NCI-H1417 treated with DMSO at 0.1 percent for 48 hours (cell line): Measurements from ENCODE around the gene P4HB.

ENCODE experiments used
- DNase-seq: peaks from one replicate; lab custom pipeline; 2025; lab: John Stamatoyannopoulos, UW

The P4HB gene

DNA sequence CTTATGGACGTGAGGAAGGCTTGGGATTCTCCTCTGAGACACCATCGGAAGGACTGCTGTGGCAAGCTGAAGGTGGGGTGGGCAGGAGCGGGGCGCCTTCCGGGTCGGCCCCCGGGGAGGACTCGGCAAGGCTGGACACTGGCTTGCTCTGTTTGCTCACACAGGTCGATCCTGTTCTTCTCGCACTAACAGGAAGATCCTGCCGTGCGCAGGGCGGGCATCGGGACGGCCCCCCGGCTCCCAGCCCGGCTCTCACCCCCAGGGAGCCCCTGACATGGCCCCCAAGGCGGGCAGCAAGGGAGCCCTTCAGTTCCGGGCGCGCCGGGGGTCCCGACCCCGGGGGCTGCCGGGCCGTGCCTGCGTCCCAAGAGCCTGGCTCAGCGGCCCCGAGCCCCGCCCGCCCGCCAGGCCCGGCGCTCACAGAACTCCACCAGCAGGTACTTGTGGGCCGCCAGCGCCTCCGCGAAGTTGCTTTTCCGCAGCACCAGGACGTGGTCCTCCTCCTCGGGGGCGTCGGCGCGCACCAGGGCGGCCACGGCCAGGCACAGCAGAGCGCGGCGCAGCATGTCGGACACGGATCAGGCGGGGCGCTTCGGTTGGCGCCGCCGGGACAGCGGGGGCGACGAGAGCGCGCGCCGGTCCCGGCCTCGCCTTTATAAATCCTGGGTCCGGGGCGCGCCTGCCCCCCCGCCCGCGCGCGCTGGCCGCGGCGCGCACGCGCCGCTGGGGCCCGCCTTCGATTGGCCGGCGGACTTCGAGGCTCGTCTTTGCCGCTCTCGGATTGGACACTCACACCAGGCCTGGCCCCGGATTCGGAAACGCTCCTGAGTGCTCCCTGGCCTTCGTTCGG is at the start of gene P4HB:
Gene P4HB (minus strand): TSS at position 630 of the 850 bp plus-strand sequence. CDS start 64 bp downstream, at position 566.
- no peak for DNase-seq

DNA sequence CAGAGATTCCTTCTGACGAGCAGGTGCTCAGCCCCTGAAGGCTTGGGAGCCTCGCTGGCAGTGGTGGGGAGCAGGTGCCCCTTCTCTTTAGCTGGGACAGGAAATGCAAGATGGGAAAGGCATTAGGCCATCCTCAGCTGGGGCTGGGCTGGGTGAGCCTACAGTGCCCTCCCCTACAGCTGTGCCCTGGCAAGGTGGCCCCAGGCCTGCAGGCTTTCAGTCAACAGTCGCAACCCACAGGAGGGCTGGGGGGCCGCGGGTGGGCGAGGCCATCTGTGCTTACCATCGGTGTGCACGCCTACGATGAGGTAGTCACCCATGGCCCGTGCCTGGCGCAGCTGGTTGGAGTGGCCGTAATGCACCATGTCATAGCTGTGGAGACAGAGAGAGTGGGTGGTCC is 48.9 kb upstream of the P4HB start:
- DNase-seq: no peak

DNA sequence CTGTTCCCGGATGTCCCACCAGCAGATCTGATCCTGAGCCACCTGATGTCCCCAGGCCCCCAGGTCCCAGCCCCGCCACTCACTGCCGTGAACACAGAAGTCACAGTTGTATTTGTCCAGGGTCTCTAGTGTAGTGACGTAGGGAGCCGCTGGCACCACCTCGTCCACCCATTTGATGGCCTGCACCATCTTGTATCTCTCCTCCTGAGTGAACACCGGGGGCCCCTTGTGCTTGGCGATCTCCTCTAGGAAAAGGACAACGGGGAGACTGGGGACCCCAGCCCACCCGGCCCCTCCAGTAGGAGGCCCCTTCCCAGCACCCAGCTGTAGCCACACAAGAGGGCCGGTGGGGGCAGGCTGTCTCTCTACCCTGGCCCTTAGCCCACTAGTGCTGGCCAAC is 48.5 kb upstream of the P4HB start:
- DNase-seq: no peak

DNA sequence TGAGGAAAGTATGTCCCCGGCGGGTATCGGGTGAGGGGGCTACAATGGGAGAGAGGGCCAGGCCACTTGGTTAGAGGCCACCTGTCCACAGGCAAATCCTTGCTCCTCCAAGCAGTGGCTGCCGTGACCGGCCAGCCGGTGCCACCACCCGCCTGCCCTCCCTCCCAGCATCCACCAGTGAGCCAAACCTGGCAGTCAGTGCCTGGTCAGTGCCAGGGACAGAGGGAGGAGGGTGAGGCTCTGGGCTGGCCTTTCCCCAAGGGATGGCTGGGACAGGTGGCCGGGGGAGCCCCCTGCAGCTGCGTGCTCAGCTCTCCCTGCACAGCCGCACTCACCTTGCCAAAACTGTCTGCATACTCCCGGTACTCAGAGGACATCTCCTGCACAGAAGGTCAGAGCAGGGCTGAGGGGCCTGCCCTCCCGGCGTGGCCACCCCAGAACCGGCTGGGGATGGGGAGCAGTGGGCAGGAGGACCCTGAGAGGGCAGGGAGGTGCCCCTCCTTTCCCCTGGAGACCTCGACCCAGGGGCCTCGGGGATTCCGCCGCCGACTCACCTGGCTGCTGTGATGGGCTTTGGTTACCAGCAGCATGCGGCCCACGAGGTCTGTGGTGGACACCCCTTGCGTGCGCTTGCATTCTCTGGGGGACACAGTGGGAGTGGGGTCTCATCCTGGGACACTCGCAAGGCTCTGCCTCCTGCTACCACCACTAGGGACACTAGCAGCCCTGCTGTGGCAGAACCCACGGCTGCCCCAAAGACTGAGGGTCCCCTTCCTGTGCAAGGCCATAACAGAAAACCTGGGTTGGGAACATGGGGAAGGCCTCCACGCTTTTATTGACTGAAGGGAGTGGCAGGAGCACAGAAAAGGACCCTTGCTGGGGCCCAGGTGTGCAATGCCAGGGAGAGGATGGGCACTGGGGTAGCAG is 47.1 kb upstream of the P4HB start:
- DNase-seq: no peak

DNA sequence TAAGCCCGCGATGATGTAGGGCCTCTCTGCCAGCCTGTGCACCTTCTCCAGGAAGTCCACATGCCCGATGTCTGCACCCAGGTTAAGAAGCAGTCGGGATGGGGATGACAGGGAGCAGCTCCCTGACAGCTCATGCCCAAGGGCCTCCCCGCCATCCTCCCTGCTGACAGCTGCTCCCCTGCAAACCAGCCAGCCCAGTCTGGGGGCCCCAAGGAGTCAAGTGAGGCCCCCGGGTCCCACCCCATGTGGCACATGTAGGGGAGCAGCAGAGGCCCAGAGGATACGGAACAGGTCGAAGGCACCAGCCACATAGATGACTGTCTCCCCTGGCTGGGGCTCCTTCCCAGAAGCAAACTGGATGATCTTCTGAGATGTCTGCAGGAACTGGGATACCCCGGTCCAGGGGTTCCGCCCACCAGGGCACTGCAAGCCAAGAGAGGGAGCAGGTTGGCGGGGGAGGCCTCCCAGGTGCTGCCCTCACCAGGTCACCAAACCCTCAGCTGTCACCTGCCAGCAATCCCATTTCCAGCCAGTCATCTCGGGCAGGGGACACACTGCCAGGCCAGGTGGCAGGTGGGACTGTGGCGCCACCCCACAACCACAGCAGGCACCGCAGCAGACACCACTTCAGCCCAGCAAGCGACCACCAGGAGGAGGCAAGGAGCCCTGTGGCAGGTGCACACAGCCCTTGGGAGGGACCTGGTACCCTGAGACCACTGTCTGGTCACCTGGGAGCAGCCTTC is 46.3 kb upstream of the P4HB start:
- DNase-seq: no peak

DNA sequence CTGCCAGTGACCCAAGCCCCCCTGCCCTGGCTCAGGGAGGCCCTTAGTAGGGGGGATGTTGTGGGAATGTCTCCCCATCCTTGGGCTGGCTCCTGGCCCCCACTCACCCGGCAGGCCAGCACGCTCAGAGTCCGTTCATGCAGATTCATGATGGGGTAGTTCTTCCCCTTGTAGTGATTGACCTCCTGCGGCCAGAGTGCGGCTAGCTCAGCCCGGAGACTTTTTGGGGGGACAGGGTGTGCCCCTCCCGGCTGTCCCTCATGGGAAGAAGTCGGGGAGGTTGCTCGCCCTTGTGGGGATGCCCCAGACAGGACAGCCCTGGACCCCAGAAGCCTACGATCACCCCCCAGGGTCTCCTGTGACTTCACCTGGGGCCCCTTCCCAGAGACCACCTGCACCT is 45.7 kb upstream of the P4HB start:
- no peak for DNase-seq

DNA sequence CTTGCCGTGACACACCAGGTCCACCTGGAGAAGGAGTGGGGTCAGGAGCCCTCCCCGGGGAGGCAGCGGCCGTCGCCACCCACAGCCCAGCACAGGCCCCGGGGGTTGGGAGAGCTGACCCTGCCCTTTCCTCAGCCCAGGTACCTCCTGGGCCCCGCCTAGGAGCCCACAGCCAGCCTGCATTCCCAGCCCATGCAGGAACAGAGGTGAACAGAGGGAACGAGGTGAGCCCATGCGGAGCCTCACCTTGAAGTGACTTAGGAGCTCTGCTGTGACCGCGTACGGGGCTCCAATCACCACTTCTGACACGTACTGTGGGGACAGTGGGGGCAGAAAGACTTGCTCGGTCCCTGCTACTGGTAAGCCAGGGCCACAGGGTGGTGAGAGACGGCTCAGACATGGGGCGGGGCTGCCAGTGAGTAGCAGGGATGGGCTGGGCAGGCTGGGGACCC is 45.1 kb upstream of the P4HB start:
- DNase-seq: no peak

DNA sequence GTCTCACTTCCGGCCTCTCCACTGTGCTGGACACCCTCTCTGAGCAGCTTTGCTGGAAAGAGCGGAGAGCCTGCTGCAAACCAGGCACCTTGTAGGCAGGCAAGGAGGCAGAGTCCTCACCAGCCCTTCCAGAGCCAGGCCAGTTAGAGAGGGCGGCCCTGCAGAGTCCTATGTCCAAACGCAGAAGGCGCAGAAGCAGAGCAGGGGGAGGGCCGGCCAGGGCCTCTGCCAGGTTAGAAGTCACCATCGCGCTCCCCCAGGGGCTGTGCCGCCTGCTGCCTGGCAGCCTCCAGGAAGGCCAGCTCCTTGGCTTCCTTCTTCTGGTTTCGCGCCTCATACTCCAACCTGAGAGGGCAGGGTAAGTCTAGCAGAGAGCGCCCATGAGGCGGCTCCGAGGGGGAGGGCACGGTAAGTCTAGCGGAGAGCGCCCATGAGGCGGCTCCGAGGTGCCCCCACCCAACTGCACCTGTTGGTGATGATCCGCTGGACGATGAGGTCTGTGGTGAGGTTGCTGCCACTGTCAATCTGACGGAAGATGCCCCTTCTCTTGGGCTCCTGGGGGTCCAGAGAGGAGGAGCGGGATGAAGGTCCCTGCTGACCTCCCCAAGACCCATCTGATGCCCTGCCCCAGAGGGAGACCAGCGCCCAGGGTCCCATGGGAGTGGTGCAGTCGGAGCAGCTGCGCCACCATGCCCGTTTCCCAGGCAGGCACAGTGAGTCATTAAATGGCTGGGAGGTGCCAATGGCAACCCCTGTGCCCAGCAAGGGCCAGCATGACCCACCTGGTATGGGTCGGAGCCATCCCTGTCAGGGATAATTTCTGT is 44.5 kb upstream of the P4HB start:
- DNase-seq: no peak

DNA sequence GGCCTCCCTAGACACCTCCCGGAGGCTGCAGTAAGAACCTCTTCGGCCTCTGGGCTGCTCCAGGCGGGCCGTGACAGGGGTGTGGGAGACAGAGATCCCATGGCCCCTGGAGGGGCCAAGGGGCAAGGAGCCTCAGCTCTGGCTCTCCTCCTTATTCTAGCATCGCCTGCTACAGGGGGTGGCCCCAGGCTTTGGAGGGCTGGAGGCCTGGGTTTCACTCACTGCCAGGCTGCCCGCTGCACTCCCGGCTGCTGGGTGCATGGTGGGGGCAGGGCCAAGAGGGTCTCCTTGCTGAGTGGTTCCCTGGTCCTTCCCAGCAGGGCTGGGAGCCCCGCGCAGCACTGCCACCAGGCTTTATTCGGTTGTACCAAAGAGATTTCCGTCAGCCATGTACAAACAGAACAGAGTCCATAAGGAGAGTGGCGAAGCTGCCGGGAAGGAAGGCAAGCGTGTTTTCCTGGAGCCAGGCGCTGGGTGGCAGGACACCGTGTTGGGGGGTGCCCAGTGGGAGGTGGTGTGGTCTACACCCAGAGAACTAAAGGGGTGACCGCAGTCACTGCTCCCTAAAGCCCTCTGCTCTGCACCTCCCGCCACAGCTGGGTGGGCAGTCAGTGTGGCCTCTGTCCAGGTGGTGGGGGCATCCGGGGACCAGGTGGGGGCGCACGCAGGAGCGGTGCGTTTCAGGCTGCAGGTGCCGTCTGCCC is 43.7 kb upstream of the P4HB start:
- DNase-seq: no peak

DNA sequence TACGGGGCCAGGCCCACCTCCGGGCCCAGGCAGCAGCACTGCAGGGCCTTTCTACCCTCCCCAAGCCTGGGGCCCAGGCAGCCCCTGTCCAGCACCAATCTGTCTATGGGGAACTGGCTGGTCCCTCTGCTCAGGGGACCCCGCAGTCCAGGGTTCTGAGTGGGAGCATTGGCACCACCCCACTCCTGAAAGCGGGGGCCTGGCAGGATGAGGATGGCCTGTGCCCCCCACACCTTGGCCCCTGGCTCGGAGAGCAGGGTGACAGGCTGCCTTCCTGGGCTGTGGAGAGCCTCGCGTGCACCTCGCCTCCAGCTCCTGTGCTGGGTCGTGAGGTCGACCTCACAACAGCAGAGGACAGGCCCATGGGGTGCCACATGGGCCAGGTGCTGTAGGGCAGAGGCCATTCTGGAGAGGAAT is 43.1 kb upstream of the P4HB start:
- no peak for DNase-seq

DNA sequence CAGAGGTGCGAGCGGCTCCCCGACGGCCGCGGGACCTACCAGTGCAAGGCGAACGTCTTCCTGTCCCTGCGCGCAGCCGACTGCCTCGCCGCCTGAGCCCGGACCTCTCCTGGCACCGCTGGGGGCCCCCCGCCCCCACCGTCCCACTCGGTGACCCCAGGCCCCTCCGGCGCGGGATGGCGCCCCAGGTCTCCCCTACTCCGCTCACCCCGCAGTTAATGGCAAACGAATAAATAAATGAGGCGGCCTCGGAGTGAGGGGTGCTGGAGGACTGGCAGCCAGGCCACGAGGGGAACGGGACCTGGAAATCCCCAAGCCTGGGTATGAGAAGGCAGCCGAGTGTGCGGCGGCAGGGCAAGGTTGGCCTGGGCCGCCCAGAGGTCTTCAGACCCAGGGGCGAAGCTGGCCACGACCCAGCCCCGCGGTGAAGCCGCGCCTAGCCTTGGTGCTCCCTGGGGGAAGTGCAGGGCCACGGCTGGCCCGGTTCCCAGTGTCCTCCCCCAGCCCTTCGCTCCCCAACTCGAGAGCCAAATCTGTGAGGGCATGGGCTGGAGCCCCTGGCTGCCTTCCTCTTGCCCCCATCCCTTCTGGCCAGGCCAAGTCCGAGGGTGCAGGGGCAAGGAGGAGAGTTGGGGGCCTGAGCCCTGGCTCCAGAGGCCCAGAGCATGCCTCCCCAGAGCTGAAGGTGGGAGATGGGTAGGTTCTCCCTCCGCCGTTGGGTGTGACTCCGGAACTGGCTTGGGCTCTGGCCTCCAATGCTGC is 42.5 kb upstream of the P4HB start:
- DNase-seq: no peak

DNA sequence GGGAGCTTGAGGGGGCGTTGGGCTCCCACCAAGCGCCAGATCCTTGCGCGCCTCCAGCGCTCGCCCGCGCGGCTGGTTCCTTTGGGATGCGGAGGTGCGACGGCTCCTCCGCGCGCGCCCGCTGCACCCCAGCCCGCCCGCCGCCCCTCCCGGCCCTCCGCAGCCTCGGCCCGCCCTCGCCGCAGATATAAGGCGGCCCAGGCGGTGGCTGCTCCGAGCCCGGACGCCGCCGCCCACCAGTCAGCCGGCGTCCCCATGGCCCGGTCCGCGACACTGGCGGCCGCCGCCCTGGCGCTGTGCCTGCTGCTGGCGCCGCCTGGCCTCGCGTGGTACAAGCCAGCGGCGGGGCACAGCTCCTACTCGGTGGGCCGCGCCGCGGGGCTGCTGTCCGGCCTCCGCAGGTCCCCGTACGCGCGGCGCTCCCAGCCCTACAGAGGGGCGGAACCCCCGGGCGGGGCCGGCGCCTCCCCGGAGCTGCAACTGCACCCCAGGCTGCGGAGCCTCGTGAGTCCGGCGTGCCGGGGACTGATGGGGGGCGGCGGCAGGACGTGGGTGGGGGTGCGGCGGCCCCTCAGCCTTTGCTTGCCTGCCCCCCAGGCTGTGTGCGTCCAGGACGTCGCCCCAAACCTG is 41.8 kb upstream of the P4HB start, which contains the start of gene NPB:
Gene NPB (plus strand): TSS at position 216 of the 630 bp plus-strand sequence. CDS start 40 bp downstream, at position 256.
- no peak for DNase-seq

DNA sequence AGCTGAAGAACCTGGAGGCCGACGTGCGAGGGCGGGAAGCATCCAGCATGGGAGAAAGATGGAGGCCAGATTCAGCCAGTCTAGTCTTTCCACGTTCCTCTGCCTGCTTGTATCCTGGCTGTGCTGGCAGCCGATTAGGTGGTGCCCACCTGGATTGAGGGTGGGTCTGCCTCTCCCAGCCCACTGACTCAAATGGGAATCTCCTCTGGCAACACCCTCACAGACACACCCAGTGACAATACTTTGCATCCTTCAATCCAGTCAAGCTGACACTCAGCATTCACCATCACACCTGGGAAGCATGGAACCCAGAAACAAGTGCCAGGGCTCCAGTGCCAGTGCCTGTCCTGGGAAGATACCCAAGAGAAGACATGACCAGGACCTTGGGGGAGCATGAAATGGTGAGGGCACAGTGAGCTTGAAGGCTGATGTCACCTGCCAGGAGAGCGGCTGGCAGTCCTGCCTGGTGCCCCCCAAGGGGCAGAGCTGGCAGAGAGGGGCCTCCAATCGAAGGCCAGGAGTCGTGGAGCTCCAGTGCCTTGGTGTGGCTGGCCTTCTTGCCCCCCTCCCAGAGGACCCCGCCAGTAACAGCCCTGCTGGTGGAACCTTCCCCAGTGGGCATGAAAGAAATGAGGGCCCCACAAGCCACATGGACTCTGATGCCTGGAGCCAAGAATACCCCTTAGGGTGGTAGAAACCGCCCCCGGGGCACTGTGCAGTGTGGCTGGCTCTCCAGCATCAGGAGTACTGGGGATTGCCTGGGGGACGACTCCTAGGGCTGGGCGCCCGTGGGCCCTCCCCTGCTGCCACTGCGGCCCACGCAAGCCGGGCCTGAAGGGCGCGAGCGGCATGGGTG is 41.1 kb upstream of the P4HB start:
- no peak for DNase-seq

DNA sequence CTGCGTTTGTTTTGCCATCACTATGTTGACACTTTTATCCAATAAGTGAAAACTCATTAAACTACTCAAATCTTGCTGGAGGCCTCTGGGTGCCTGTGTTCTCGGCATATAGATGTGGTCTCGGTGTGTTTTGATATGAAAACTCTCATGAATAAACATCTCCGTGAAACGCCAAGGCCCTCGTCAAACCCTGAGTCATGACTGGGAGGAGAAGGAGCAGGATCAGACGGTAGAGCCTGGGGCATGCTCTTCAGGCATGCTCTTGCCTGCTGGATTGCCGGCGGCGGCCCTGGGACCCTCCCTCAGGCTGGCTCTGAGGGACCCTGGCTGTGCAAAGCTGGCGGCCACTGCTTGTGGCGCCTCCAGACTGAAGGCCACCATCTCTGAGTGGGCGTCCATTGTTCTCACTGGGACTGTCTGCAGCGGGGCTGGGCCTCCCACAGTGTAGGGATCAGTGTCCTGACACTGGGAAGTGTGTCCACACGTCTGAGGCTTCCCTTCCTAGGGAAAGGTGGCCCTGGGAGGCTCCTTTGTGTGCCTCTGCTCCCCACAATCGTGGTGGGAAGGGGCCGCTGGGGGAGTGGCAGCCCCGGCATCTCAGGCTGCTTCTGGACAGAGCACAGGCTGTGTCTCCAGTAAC is 40.0 kb upstream of the P4HB start:
- DNase-seq: no peak

DNA sequence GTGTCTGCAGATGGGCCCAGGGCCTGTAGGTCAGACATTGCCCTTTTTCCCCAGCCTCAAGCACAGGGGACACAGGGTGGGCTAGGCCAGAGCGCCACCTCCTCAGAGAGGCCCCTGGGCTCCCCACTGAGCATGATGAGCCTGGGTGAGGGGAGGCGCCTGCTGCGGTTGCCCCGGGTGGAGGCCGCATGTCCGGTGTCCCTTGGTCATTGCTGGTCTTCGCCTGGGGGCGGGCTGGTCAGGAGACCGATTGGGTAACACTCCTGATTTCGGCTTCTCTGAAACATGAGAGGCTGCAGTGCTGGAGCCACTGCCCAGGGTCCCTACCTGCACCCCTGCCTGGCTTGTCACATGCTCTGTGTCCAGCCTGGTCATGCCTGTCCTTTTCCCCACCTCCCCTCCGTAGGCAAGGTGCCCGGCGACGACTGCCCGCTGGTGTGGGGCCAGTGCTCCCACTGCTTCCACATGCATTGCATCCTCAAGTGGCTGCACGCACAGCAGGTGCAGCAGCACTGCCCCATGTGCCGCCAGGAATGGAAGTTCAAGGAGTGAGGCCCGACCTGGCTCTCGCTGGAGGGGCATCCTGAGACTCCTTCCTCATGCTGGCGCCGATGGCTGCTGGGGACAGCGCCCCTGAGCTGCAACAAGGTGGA is 39.3 kb upstream of the P4HB start:
- DNase-seq: no peak

DNA sequence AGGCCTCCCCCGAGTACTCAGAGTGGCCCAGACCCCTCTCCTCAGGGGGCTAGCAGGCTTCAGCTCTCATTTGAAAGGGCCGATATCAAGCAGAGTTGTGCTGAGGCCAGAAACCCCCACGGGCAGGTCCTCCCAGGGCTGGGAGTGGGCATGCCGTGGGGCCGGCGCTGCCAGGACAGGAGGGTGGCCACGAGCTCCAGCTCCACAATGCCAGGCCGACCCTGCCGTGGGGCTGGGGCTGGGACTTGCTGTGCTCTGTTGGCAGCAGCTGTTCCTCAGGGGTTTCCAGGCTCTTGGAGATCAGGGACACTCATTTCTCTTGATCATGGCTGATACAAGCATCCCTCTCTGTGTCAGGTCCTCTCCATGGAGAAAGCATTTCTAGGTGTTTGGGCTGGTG is 38.5 kb upstream of the P4HB start:
- no peak for DNase-seq
